A673 (cell line): ENCODE results near the gene PDCD4. TPM values are rescaled to one million over a fixed set of nuclear protein-coding genes. Genes with fewer than 3 reads are reported as not detected.

Source experiments
- BruUV-seq: library from RNA; stranded (reverse); fragments of 400-500 nt; replicated peaks from 2 replicates; lab custom pipeline; 2021; lab: Mats Ljungman, UMichigan
- CTCF ChIA-PET: fragments of 300-600 bp; sonication (Branson Sonifier 250); formaldehyde crosslinking; loops from one replicate; lab custom pipeline; 2022; ENCODE audit warnings: antibody characterized with exemption; lab: Charles Lee
- POLR2A ChIA-PET: fragments of 300-600 bp; sonication (Branson Sonifier 250); formaldehyde crosslinking; loops from one replicate; lab custom pipeline; 2022; ENCODE audit warnings: antibody characterized with exemption; ENCODE audit not compliant: low non-redundant PET; lab: Charles Lee
- DNase-seq: peaks from one replicate; pipeline ENCODE4 v3.0.0-alpha.2; 2015; ENCODE audit warnings: low spot score
- H3K27ac ChIP-seq: fragments of 200-600 bp; sonication (generic); 2 replicates; pipeline ENCODE4 v1.5.1; 2016; ENCODE audit warnings: mixed run types, low read depth, mild to moderate bottlenecking, mixed read lengths, antibody characterized with exemption, low read length; ENCODE audit not compliant: poor library complexity, severe bottlenecking
- H3K27me3 ChIP-seq: fragments of 200-600 bp; sonication (generic); replicated peaks from 2 replicates; pipeline ENCODE4 v1.6.1; 2017; ENCODE audit warnings: mixed run types, low read depth, mild to moderate bottlenecking, mixed read lengths, antibody characterized with exemption, low read length; ENCODE audit not compliant: insufficient read depth, poor library complexity
- H3K36me3 ChIP-seq: fragments of 200-600 bp; sonication (generic); 2 replicates; pipeline ENCODE4 v1.6.1; 2016; ENCODE audit warnings: mixed run types, mild to moderate bottlenecking, mixed read lengths, antibody characterized with exemption, low read length; ENCODE audit not compliant: insufficient read depth, poor library complexity, severe bottlenecking
- H3K4me1 ChIP-seq: fragments of 200-600 bp; sonication (generic); 2 replicates; pipeline ENCODE4 v1.6.1; 2017; ENCODE audit warnings: mixed run types, mild to moderate bottlenecking, mixed read lengths, antibody characterized with exemption, low read length; ENCODE audit not compliant: insufficient read depth, poor library complexity, severe bottlenecking
- H3K4me3 ChIP-seq: fragments of 200-600 bp; sonication (generic); 2 replicates; pipeline ENCODE4 v1.5.1; 2016; ENCODE audit warnings: low read depth, mixed run types, mild to moderate bottlenecking, mixed read lengths, low read length; ENCODE audit not compliant: poor library complexity, severe bottlenecking
- H3K9me3 ChIP-seq: fragments of 200-600 bp; sonication (generic); 2 replicates; pipeline ENCODE4 v1.6.1; 2016; ENCODE audit warnings: mixed run types, low read depth, mild to moderate bottlenecking, mixed read lengths, antibody characterized with exemption, low read length; ENCODE audit not compliant: poor library complexity, severe bottlenecking
- CTCF ChIP-seq: fragments of 300-800, 200-600 bp; sonication (generic); conservative IDR thresholded peaks from 2 replicates; pipeline ENCODE4 v1.5.1; 2017; ENCODE audit warnings: low read depth, mild to moderate bottlenecking, antibody characterized with exemption, low read length, moderate library complexity, mixed read lengths
- EZH2 ChIP-seq: fragments of 200-600 bp; sonication (generic); IDR thresholded peaks from 2 replicates; pipeline ENCODE4 v1.6.1; 2017; ENCODE audit warnings: borderline replicate concordance, low read depth, mild to moderate bottlenecking, mixed read lengths, antibody characterized with exemption, low read length; ENCODE audit not compliant: poor library complexity, severe bottlenecking
- intact Hi-C: fragments of 100-400 bp; cut with micrococcal nuclease; formaldehyde crosslinking; loops from one replicate; pipeline ENCODE4 v1.10.0; 2022; ENCODE audit not compliant: unreplicated experiment
- total RNA-seq: library from RNA; stranded (reverse); gene quantifications from 2 replicates; pipeline ENCODE4 v1.2.3, GENCODE V29; 2021

PDCD4 gene
- total RNA-seq, 1 experiment from 2014 or later = 17.3 TPM

GRCh38 chr10:110845756-110846620, 25.7 kb upstream of the PDCD4 start:
- POLR2A ChIA-PET = no interaction called here
- CTCF ChIA-PET = no interaction called here
- no peak for TF ChIP-seq EZH2
- no peak for TF ChIP-seq CTCF
- no peaks in the 10 kb centered on the region for H3K4me1 ChIP-seq
- BruUV-seq = no TSS peak
- no peak for DNase-seq
- no peak overlapping the region for H3K27ac ChIP-seq
- H3K36me3 ChIP-seq = no peaks in the 10 kb centered on the region
- H3K9me3 ChIP-seq = no peaks in the 10 kb centered on the region
- H3K27me3 ChIP-seq = no peaks in the 10 kb centered on the region
- intact Hi-C loops = no loop called here
- no peak overlapping the region for H3K4me3 ChIP-seq

- intact Hi-C loops = no loop called here
- no TSS peak for BruUV-seq
- DNase-seq = no peak
- Histone ChIP-seq H3K9me3 (no peaks in the 10 kb centered on the region), H3K27me3 (no peaks in the 10 kb centered on the region), H3K27ac (no peak overlapping the region), H3K4me1 (no peaks in the 10 kb centered on the region), H3K4me3 (no peak overlapping the region), H3K36me3 (no peaks in the 10 kb centered on the region)
- ChIA-PET CTCF (no interaction called here), POLR2A (no interaction called here)
- TF ChIP-seq EZH2 = no peak
- no peak for TF ChIP-seq CTCF
These were observed 24.4 kb upstream of the PDCD4 start for GRCh38 chr10:110847374-110847773.

- CTCF ChIA-PET = no interaction called here
- no peaks in the 10 kb centered on the region for H3K4me1 ChIP-seq
- POLR2A ChIA-PET = no interaction called here
- no peak for DNase-seq
- TF ChIP-seq CTCF = no peak
- TF ChIP-seq EZH2 = no peak
- H3K4me3 ChIP-seq = no peak overlapping the region
- H3K9me3 ChIP-seq = no peaks in the 10 kb centered on the region
- H3K27ac ChIP-seq = no peak overlapping the region
- no peaks in the 10 kb centered on the region for H3K36me3 ChIP-seq
- BruUV-seq = no TSS peak
- intact Hi-C loops = no loop called here
- no peaks in the 10 kb centered on the region for H3K27me3 ChIP-seq
These were observed 23.6 kb upstream of the PDCD4 start for GRCh38 chr10:110848106-110848505.
